OCI-LY1 (cell line): ENCODE data around the gene OPN4.

Source experiments
- H2AFZ ChIP-seq: fragments of 200-600 bp; sonication (generic), shearing (Covaris generic); 2 replicates; pipeline ENCODE4 v1.6.0; 2014; ENCODE audit warnings: antibody characterized with exemption, mild to moderate bottlenecking, low read length
- H3F3A ChIP-seq: fragments of 200-600 bp; sonication (generic), shearing (Covaris generic); 2 replicates; pipeline ENCODE4 v1.6.0; 2014; ENCODE audit warnings: mild to moderate bottlenecking, antibody characterized with exemption, low read length, moderate library complexity; ENCODE audit not compliant: insufficient read depth
- H3K27ac ChIP-seq: fragments of 200-600 bp; sonication (generic); 2 replicates; pipeline ENCODE4 v1.5.1; 2014; ENCODE audit warnings: low read length, mixed run types, mild to moderate bottlenecking, low read depth; ENCODE audit not compliant: poor library complexity, severe bottlenecking
- H3K27me3 ChIP-seq: fragments of 200-600 bp; sonication (generic); 2 replicates; pipeline ENCODE4 v1.6.0; 2014; ENCODE audit warnings: antibody characterized with exemption, mild to moderate bottlenecking, low read length, moderate library complexity; ENCODE audit not compliant: insufficient read depth
- H3K36me3 ChIP-seq: fragments of 200-600 bp; sonication (generic); 2 replicates; pipeline ENCODE4 v1.6.1; 2014; ENCODE audit warnings: mild to moderate bottlenecking, antibody characterized with exemption, low read length, moderate library complexity, mixed read lengths; ENCODE audit not compliant: insufficient read depth
- H3K4me1 ChIP-seq: fragments of 200-600 bp; sonication (generic); 2 replicates; pipeline ENCODE4 v1.5.1; 2014; ENCODE audit warnings: mild to moderate bottlenecking, low read length, moderate library complexity; ENCODE audit not compliant: insufficient read depth, severe bottlenecking
- H3K4me2 ChIP-seq: fragments of 200-600 bp; sonication (generic), shearing (Covaris generic); 2 replicates; pipeline ENCODE4 v1.6.1; 2014; ENCODE audit warnings: low read length
- H3K4me3 ChIP-seq: fragments of 200-600 bp; sonication (generic); 2 replicates; pipeline ENCODE4 v1.5.1; 2014; ENCODE audit warnings: low read length, low read depth, mild to moderate bottlenecking, mixed read lengths; ENCODE audit not compliant: poor library complexity, severe bottlenecking
- H3K79me2 ChIP-seq: fragments of 200-600 bp; shearing (Covaris generic); 2 replicates; pipeline ENCODE4 v1.6.1; 2016; ENCODE audit warnings: mixed run types, low read length, mixed read lengths; ENCODE audit not compliant: insufficient read depth
- H3K9ac ChIP-seq: fragments of 200-600 bp; sonication (generic), shearing (Covaris generic); 2 replicates; pipeline ENCODE4 v1.6.1; 2014; ENCODE audit warnings: mild to moderate bottlenecking, low read length, mixed read lengths
- H3K9me2 ChIP-seq: fragments of 200-600 bp; sonication (generic), shearing (Covaris generic); 2 replicates; pipeline ENCODE4 v1.6.1; 2014; ENCODE audit warnings: low read depth, mild to moderate bottlenecking, low read length, mixed read lengths
- H3K9me3 ChIP-seq: fragments of 200-600 bp; shearing (Covaris generic); 2 replicates; pipeline ENCODE4 v1.6.1; 2014; ENCODE audit warnings: low read length, mixed read lengths
- H4K20me1 ChIP-seq: fragments of 200-600 bp; sonication (generic), shearing (Covaris generic); 2 replicates; pipeline ENCODE4 v1.6.0; 2016; ENCODE audit warnings: mild to moderate bottlenecking, low read length; ENCODE audit not compliant: insufficient read depth
- CTCF ChIP-seq: fragments of 200-600 bp; sonication (generic), shearing (Covaris generic); IDR thresholded peaks from 2 replicates; pipeline ENCODE4 v1.5.1; 2017; ENCODE audit warnings: mild to moderate bottlenecking, antibody characterized with exemption, low read length, moderate library complexity, mixed read lengths
- EZH2 ChIP-seq: fragments of 200-600 bp; sonication (generic), shearing (Covaris generic); IDR thresholded peaks from 2 replicates; pipeline ENCODE4 v1.8.0; 2017; ENCODE audit warnings: borderline replicate concordance, mixed run types, mild to moderate bottlenecking, antibody characterized with exemption, low read length, moderate library complexity, mixed read lengths

Gene OPN4

DNA sequence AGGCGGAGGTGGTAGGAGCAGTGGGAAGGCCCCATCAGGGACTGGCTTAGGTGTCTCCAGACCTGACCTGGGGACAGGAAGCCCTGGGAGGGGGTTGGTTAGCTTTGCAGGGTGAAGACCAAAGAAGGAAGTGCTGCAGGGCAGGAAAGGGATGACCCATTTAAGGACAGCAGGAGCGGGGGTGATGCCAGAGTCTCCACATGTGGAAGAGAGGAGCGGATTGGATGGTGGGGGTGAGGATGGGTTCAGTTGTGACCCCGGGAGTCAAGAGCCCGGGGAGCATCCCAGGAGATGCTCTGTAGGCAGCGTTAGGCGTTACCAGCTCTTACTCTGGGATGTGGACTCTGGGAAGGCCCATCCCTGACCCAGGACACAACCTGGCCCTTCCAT lies 10.9 kb downstream of the OPN4 start:
- no peaks in the 10 kb centered on the region for H3F3A ChIP-seq
- no peak overlapping the region for H2AFZ ChIP-seq
- no peaks in the 10 kb centered on the region; the same call in 1 of the 2 replicates for H3K36me3 ChIP-seq
- TF ChIP-seq CTCF (no peak), EZH2 (no peak)
- H3K79me2 ChIP-seq = no peaks in the 10 kb centered on the region
- no peaks in the 10 kb centered on the region for H4K20me1 ChIP-seq
- H3K27ac ChIP-seq = no peak overlapping the region
- H3K9me3 ChIP-seq = no peaks in the 10 kb centered on the region
- H3K27me3 ChIP-seq = peaks cover 6% of the 10 kb centered on the region
- H3K4me1 ChIP-seq = no peaks in the 10 kb centered on the region
- H3K4me3 ChIP-seq = no peak overlapping the region
- no peak overlapping the region for H3K4me2 ChIP-seq
- no peaks in the 10 kb centered on the region for H3K9me2 ChIP-seq
- H3K9ac ChIP-seq = no peak overlapping the region

DNA sequence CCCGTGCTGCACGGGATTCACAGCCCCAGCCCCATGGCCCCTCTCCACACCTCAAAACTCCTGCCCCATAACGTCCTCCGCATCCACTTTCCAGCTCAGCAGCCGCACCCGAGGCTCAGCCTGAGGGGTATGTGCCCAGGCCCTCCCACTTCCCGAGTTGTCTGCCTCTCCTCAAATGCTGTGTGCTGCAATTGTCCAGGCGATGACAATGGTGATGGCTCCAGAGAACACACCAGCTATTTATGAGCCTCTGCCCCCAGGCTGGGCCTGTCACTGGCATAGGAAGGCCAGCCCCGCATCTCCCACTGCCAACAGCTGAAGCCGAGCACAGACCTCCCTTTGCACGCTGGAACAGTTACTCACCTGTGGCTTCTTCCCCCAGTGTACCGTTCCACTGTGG lies 11.5 kb downstream of the OPN4 start:
- no peak for TF ChIP-seq CTCF
- Histone ChIP-seq H3K79me2 (no peaks in the 10 kb centered on the region), H3K9me2 (no peaks in the 10 kb centered on the region), H3K36me3 (no peaks in the 10 kb centered on the region; the same call in 1 of the 2 replicates), H3F3A (no peaks in the 10 kb centered on the region), H4K20me1 (no peaks in the 10 kb centered on the region), H3K4me1 (no peaks in the 10 kb centered on the region), H3K9me3 (no peaks in the 10 kb centered on the region), H2AFZ (no peak overlapping the region), H3K4me3 (no peak overlapping the region), H3K9ac (no peak overlapping the region), H3K27me3 (peaks cover 6% of the 10 kb centered on the region), H3K4me2 (no peak overlapping the region), H3K27ac (no peak overlapping the region)

DNA sequence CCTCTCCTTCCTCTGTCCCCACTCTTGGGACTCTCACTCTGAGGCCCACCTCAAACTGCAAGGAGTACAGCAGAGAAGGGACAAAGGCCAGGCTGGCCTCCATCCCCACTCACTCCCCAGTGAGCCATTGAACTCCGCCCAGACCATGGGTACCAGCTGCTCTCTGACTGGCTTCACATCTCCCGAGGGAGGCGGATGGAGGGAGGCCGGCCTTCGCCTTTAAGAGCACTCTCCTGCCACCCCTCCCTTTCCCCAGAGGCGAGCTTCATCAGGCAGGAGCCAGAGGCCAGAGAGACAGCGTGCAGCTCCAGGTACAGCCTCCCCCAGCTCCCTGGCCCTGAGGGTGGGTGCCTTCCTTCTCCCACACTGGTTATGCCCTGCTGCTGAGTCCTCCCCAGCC lies 12.2 kb downstream of the OPN4 start:
- no peak overlapping the region for H3K9ac ChIP-seq
- no peaks in the 10 kb centered on the region; the same call in 1 of the 2 replicates for H3K36me3 ChIP-seq
- no peaks in the 10 kb centered on the region for H3F3A ChIP-seq
- no peak overlapping the region for H2AFZ ChIP-seq
- H3K4me3 ChIP-seq = no peak overlapping the region
- no peaks in the 10 kb centered on the region for H4K20me1 ChIP-seq
- H3K9me2 ChIP-seq = no peaks in the 10 kb centered on the region
- peaks cover under 1% of the 10 kb centered on the region for H3K4me1 ChIP-seq
- no peaks in the 10 kb centered on the region for H3K79me2 ChIP-seq
- H3K4me2 ChIP-seq = no peak overlapping the region
- H3K27me3 ChIP-seq = peaks cover 6% of the 10 kb centered on the region
- TF ChIP-seq EZH2 (no peak), CTCF (no peak)
- no peaks in the 10 kb centered on the region for H3K9me3 ChIP-seq
- no peak overlapping the region for H3K27ac ChIP-seq
